Urinary bladder (tissue), 4 donors: ENCODE data around the gene CNIH2. TPM values are rescaled to one million over a fixed set of nuclear protein-coding genes. Genes with fewer than 3 reads are reported as not detected.
"Not testable (repeated sequence)": the region's sequence is repeated elsewhere in the genome, so short reads cannot be mapped to it uniquely, and the experiment has no call there.

Experiments
- DNase-seq: peaks from one replicate; pipeline ENCODE4 v3.0.0-alpha.2; 2015; ENCODE audit errors: extremely low spot score
- H3K27ac ChIP-seq: one replicate; pipeline ENCODE4 v1.5.1; 2013; ENCODE audit warnings: low read depth, mild to moderate bottlenecking, moderate library complexity
- H3K36me3 ChIP-seq: one replicate; pipeline ENCODE4 v1.6.1; 2013; ENCODE audit warnings: mild to moderate bottlenecking, moderate library complexity; ENCODE audit not compliant: insufficient read depth
- H3K4me1 ChIP-seq: one replicate; pipeline ENCODE4 v1.6.1; 2013; ENCODE audit warnings: mild to moderate bottlenecking, moderate library complexity; ENCODE audit not compliant: insufficient read depth
- H3K4me3 ChIP-seq: one replicate; pipeline ENCODE4 v1.5.1; 2013; ENCODE audit warnings: low read depth, low read length
- WGBS: extraction: QIAGEN DNeasy Blood & Tissue Kit; methylation state at CpG from one replicate; pipeline ENCODE4 v1.1.7; 2013; 5-methylcytosine and 5-hydroxymethylcytosine counted together
- polyA plus RNA-seq: library from polyadenylated mRNA; stranded (reverse); fragments of 200-250 nt; gene quantifications from one replicate; pipeline ENCODE4 v1.2.3, GENCODE V29; 2013
- total RNA-seq: library from RNA; depleted of rRNA; stranded (reverse); fragments of >200 nt; gene quantifications from one replicate; pipeline ENCODE4 v1.2.3, GENCODE V29; 2014
- donor health status: healthy with polysubstance abuse.
- donor health status: healthy.

The CNIH2 gene
- total and polyA plus RNA-seq, 2 donors: 0.24 to 1.1 TPM

GRCh38 chr11:66293777-66294625 is 16.0 kb downstream of the CNIH2 start:
- DNase-seq: no peak
- H3K27ac ChIP-seq: no peak overlapping the region
- 81% methylated on average over 30 of the region's 30 CpGs for WGBS
- H3K36me3 ChIP-seq: no peaks in the 10 kb centered on the region
- no peaks in the 10 kb centered on the region for H3K4me1 ChIP-seq
- no peak overlapping the region for H3K4me3 ChIP-seq

GRCh38 chr11:66294626-66295620 is 16.9 kb downstream of the CNIH2 start:
- 87% methylated on average over 123 of the region's 123 CpGs for WGBS
- Histone ChIP-seq H3K4me1 (no peaks in the 10 kb centered on the region), H3K27ac (no peak overlapping the region), H3K4me3 (no peak overlapping the region), H3K36me3 (no peaks in the 10 kb centered on the region)
- no peak for DNase-seq

- WGBS: 49% methylated on average over 8 of the region's 8 CpGs
- Histone ChIP-seq H3K4me3 (no peak overlapping the region), H3K27ac (no peak overlapping the region), H3K4me1 (no peaks in the 10 kb centered on the region), H3K36me3 (no peaks in the 10 kb centered on the region)
- no peak for DNase-seq
Measured at GRCh38 chr11:66297610-66298009, 19.6 kb downstream of the CNIH2 start.

GRCh38 chr11:66299186-66299585 is 21.2 kb downstream of the CNIH2 start:
- no peaks in the 10 kb centered on the region for H3K36me3 ChIP-seq
- no peak overlapping the region for H3K4me3 ChIP-seq
- 63% methylated on average over 3 of the region's 3 CpGs for WGBS
- H3K27ac ChIP-seq: no peak overlapping the region
- no peaks in the 10 kb centered on the region for H3K4me1 ChIP-seq
- no peak for DNase-seq

- Histone ChIP-seq H3K4me1 (no peaks in the 10 kb centered on the region), H3K36me3 (no peaks in the 10 kb centered on the region), H3K4me3 (no peak overlapping the region), H3K27ac (no peak overlapping the region)
- DNase-seq: no peak
- WGBS: 85% methylated on average over 12 of the region's 12 CpGs
Measured at GRCh38 chr11:66302656-66303055, 24.7 kb downstream of the CNIH2 start.

- 40% methylated on average over 3 of the region's 3 CpGs for WGBS
- no peaks in the 10 kb centered on the region for H3K4me1 ChIP-seq
- H3K4me3 ChIP-seq: no peak overlapping the region
- H3K27ac ChIP-seq: no peak overlapping the region
- H3K36me3 ChIP-seq: no peaks in the 10 kb centered on the region
- no peak for DNase-seq
Measured at GRCh38 chr11:66309475-66309874, 31.5 kb downstream of the CNIH2 start.

GRCh38 chr11:66310324-66310723 is 32.3 kb downstream of the CNIH2 start:
- no peak overlapping the region for H3K27ac ChIP-seq
- 80% methylated on average over 8 of the region's 8 CpGs for WGBS
- DNase-seq: no peak
- H3K4me3 ChIP-seq: no peak overlapping the region
- H3K4me1 ChIP-seq: no peaks in the 10 kb centered on the region
- H3K36me3 ChIP-seq: no peaks in the 10 kb centered on the region

- not testable (repeated sequence) for H3K36me3 ChIP-seq, H3K4me1 ChIP-seq, H3K27ac ChIP-seq, H3K4me3 ChIP-seq, DNase-seq
- 83% methylated on average over 18 of the region's 18 CpGs for WGBS
Measured at GRCh38 chr11:66310803-66311440, 32.9 kb downstream of the CNIH2 start.

GRCh38 chr11:66311470-66311964 is 33.5 kb downstream of the CNIH2 start:
- Histone ChIP-seq H3K4me3 (peak overlapping the region; percentile 45), H3K27ac (no peak overlapping the region), H3K36me3 (no peaks in the 10 kb centered on the region), H3K4me1 (no peaks in the 10 kb centered on the region)
- WGBS: 26% methylated on average over 26 of the region's 26 CpGs
- no peak for DNase-seq

- no peaks in the 10 kb centered on the region for H3K36me3 ChIP-seq
- H3K27ac ChIP-seq: peak overlapping the region; percentile 83
- no peaks in the 10 kb centered on the region for H3K4me1 ChIP-seq
- H3K4me3 ChIP-seq: peak overlapping the region; percentile 45
- peak; percentile 81 for DNase-seq
- WGBS: under 1% methylated on average over 44 of the region's 44 CpGs
Measured at GRCh38 chr11:66311965-66312548, 34.1 kb downstream of the CNIH2 start.

GRCh38 chr11:66312549-66313320 is 34.8 kb downstream of the CNIH2 start:
- H3K36me3 ChIP-seq: no peaks in the 10 kb centered on the region
- H3K4me3 ChIP-seq: peak overlapping the region; percentile 45
- 1% methylated on average over 52 of the region's 52 CpGs for WGBS
- H3K27ac ChIP-seq: peak overlapping the region; percentile 86
- peak; percentile 96 for DNase-seq
- H3K4me1 ChIP-seq: no peaks in the 10 kb centered on the region

- H3K4me3 ChIP-seq: peak overlapping the region; percentile 34
- H3K36me3 ChIP-seq: no peaks in the 10 kb centered on the region
- peak; percentile 70 for DNase-seq
- 21% methylated on average over 38 of the region's 38 CpGs for WGBS
- peak overlapping the region; percentile 86 for H3K27ac ChIP-seq
- H3K4me1 ChIP-seq: no peaks in the 10 kb centered on the region
Measured at GRCh38 chr11:66313321-66314185, 35.6 kb downstream of the CNIH2 start.
